ENCODE data around the gene SLC35D3.

Gene SLC35D3

DNA sequence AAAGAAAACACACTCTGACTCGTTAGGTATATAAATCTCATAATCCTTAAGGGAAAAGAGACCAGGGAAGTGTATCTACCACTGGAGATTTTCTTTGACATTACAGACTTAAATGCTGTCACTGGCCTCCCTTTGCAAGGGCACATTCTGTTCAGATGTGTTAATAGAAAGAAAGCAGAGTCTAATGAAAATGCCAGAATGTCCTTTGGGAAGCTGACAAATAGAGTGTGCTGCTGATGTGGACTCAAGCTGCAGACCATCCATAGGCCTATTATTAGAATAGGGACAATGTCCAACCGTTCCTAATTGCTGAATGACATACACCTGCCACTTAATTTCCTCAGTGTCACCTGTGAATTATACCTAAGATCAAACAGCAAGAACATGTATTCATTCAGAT is 41.2 kb downstream of the SLC35D3 start:
- Histone ChIP-seq H4K20me1 (ENCODE audit: insufficient read depth, low read length) (no peaks in the 10 kb centered on the region), H3K4me3 (ENCODE audit: low read length) (no peak overlapping the region), H3K4me2 (ENCODE audit: low read depth, low read length) (no peak overlapping the region), H2AFZ (ENCODE audit: low read length) (no peak overlapping the region), H3K9me3 (replicated peaks; ENCODE audit: insufficient read depth, low read length) (no peaks in the 10 kb centered on the region), H3K79me2 (ENCODE audit: low read length) (no peaks in the 10 kb centered on the region), H3K27ac (ENCODE audit: low read length) (no peak overlapping the region), H3K36me3 (replicated peaks; ENCODE audit: insufficient read depth, low read length) (no peaks in the 10 kb centered on the region), H3K9me2 (replicated peaks; ENCODE audit: insufficient read depth, low read length) (no peaks in the 10 kb centered on the region), H3F3A (ENCODE audit: insufficient read depth, low read length) (no peaks in the 10 kb centered on the region), H3K4me1 (ENCODE audit: low read length) (no peaks in the 10 kb centered on the region), H3K9ac (ENCODE audit: low read length) (no peak overlapping the region), H3K27me3 (replicated peaks; ENCODE audit: insufficient read depth, low read length) (no peaks in the 10 kb centered on the region)
- DNase-seq = no peak
- TF ChIP-seq EZH2 (optimal IDR thresholded peaks at IDR 0.05; ENCODE audit: low read depth, low read length) (no peak), EZH2phosphoT487 (IDR thresholded peaks at IDR 0.05; ENCODE audit: low read length) (no peak), CTCF (IDR thresholded peaks at IDR 0.05; ENCODE audit: low read length) (no peak)

DNA sequence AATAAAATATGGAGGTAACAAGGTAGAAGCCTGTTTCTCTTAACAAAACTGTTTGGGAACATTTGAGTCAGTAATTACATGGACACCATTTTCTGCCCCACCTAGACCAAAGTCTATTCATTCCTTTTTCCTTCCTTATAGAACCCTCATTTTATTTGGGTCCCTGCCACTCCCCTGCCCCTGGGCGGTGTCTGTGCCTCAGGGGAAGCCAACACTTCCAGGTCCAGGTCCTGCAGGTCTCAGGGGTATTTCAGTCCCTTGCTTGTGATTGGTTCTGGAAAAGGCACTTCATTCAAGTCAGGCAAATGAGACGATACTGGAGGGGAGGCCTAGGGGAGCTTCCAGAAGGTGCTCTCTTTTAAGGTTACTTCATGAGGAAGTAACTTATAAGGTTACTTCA is 42.3 kb downstream of the SLC35D3 start:
- DNase-seq = no peak
- no peak overlapping the region for H3K4me3 ChIP-seq (ENCODE audit: low read length)
- H4K20me1 ChIP-seq (ENCODE audit: insufficient read depth, low read length) = no peaks in the 10 kb centered on the region
- H3K27me3 ChIP-seq (replicated peaks; ENCODE audit: insufficient read depth, low read length) = no peaks in the 10 kb centered on the region
- no peaks in the 10 kb centered on the region for H3K4me1 ChIP-seq (ENCODE audit: low read length)
- TF ChIP-seq EZH2 (optimal IDR thresholded peaks at IDR 0.05; ENCODE audit: low read depth, low read length) = no peak
- no peak for TF ChIP-seq CTCF (IDR thresholded peaks at IDR 0.05; ENCODE audit: low read length)
- no peak for TF ChIP-seq EZH2phosphoT487 (IDR thresholded peaks at IDR 0.05; ENCODE audit: low read length)
- H3K36me3 ChIP-seq (replicated peaks; ENCODE audit: insufficient read depth, low read length) = no peaks in the 10 kb centered on the region
- no peaks in the 10 kb centered on the region for H3F3A ChIP-seq (ENCODE audit: insufficient read depth, low read length)
- no peak overlapping the region for H3K27ac ChIP-seq (ENCODE audit: low read length)
- H3K9ac ChIP-seq (ENCODE audit: low read length) = no peak overlapping the region
- no peak overlapping the region for H3K4me2 ChIP-seq (ENCODE audit: low read depth, low read length)
- no peaks in the 10 kb centered on the region for H3K9me2 ChIP-seq (replicated peaks; ENCODE audit: insufficient read depth, low read length)
- no peak overlapping the region for H2AFZ ChIP-seq (ENCODE audit: low read length)
- no peaks in the 10 kb centered on the region for H3K79me2 ChIP-seq (ENCODE audit: low read length)
- H3K9me3 ChIP-seq (replicated peaks; ENCODE audit: insufficient read depth, low read length) = no peaks in the 10 kb centered on the region

GRCh38 chr6:136967876-136968752 is 46.0 kb downstream of the SLC35D3 start:
- Histone ChIP-seq H3F3A (ENCODE audit: insufficient read depth, low read length) (no peaks in the 10 kb centered on the region), H4K20me1 (ENCODE audit: insufficient read depth, low read length) (no peaks in the 10 kb centered on the region), H3K4me2 (ENCODE audit: low read depth, low read length) (peak overlapping the region; percentile 26), H3K27ac (ENCODE audit: low read length) (no peak overlapping the region), H3K79me2 (ENCODE audit: low read length) (no peaks in the 10 kb centered on the region), H3K4me3 (ENCODE audit: low read length) (no peak overlapping the region), H2AFZ (ENCODE audit: low read length) (peak overlapping the region; percentile 31; the same call in 1 of the 2 replicates), H3K36me3 (replicated peaks; ENCODE audit: insufficient read depth, low read length) (no peaks in the 10 kb centered on the region), H3K9ac (ENCODE audit: low read length) (no peak overlapping the region), H3K4me1 (ENCODE audit: low read length) (no peaks in the 10 kb centered on the region), H3K9me2 (replicated peaks; ENCODE audit: insufficient read depth, low read length) (no peaks in the 10 kb centered on the region), H3K27me3 (replicated peaks; ENCODE audit: insufficient read depth, low read length) (no peaks in the 10 kb centered on the region), H3K9me3 (replicated peaks; ENCODE audit: insufficient read depth, low read length) (no peaks in the 10 kb centered on the region)
- TF ChIP-seq EZH2 (optimal IDR thresholded peaks at IDR 0.05; ENCODE audit: low read depth, low read length) (no peak), CTCF (IDR thresholded peaks at IDR 0.05; ENCODE audit: low read length) (peak; percentile 75), EZH2phosphoT487 (IDR thresholded peaks at IDR 0.05; ENCODE audit: low read length) (no peak)
- peak; percentile 76 for DNase-seq

All from MM.1S (cell line).